DND-41 (cell line): Measurements from ENCODE around the gene YIPF5.

Source experiments
- ATAC-seq: fragments of 200-7000 bp; cut with Tn5 transposase; 3 replicates; pipeline ENCODE4 v1.9.1; 2021; ENCODE audit warnings: low read depth; ENCODE audit not compliant: insufficient read depth
- DNase-seq: peaks from one replicate; pipeline ENCODE4 v3.0.0-alpha.2; 2020
- H2AFZ ChIP-seq: 2 replicates; pipeline ENCODE4 v1.6.0; 2012; ENCODE audit warnings: low read depth, low read length
- H3K27ac ChIP-seq: 2 replicates; pipeline ENCODE4 v1.5.1; 2012; ENCODE audit warnings: low read length, inconsistent platforms
- H3K27me3 ChIP-seq: fragments of 200-600 bp; sonication (generic); 2 replicates; pipeline ENCODE4 v1.6.0; 2012; ENCODE audit warnings: low read length, mild to moderate bottlenecking, inconsistent platforms; ENCODE audit not compliant: insufficient read depth, poor library complexity
- H3K36me3 ChIP-seq: 2 replicates; pipeline ENCODE4 v1.5.1; 2012; ENCODE audit warnings: low read length, inconsistent platforms; ENCODE audit not compliant: insufficient read depth
- H3K4me1 ChIP-seq: 2 replicates; pipeline ENCODE4 v1.5.1; 2012; ENCODE audit warnings: mild to moderate bottlenecking, low read length; ENCODE audit not compliant: insufficient read depth
- H3K4me2 ChIP-seq: 2 replicates; pipeline ENCODE4 v1.6.0; 2012; ENCODE audit warnings: mild to moderate bottlenecking, moderate library complexity, low read length, inconsistent platforms; ENCODE audit not compliant: insufficient read depth
- H3K4me3 ChIP-seq, 2 experiments: fragments of 200-600 bp in 1 of 2; shearing (Covaris generic) in 1 of 2; 2 replicates each; pipeline ENCODE4 v1.5.1; 2012 to 2016; ENCODE audit warnings: inconsistent platforms in 2 of 2, low read length in 2 of 2, mild to moderate bottlenecking in 2 of 2, low read depth in 1 of 2, moderate library complexity in 1 of 2
- H3K79me2 ChIP-seq: 2 replicates; pipeline ENCODE4 v1.6.0; 2012; ENCODE audit warnings: low read length, inconsistent platforms; ENCODE audit not compliant: insufficient read depth
- H3K9ac ChIP-seq: 2 replicates; pipeline ENCODE4 v1.6.0; 2012; ENCODE audit warnings: low read depth, mild to moderate bottlenecking, inconsistent platforms, low read length, moderate library complexity
- H3K9me3 ChIP-seq: 2 replicates; pipeline ENCODE4 v1.5.1; 2012; ENCODE audit warnings: low read length, moderate library complexity, mild to moderate bottlenecking, inconsistent platforms; ENCODE audit not compliant: insufficient read depth, severe bottlenecking
- H4K20me1 ChIP-seq: 2 replicates; pipeline ENCODE4 v1.6.0; 2012; ENCODE audit warnings: low read length; ENCODE audit not compliant: insufficient read depth
- CTCF ChIP-seq: IDR thresholded peaks from 2 replicates; pipeline ENCODE4 v1.5.1; 2012; ENCODE audit warnings: borderline replicate concordance, low read length, moderate library complexity, mild to moderate bottlenecking; ENCODE audit not compliant: poor library complexity, severe bottlenecking; ENCODE audit errors: extremely low read depth
- EZH2 ChIP-seq: IDR thresholded peaks from 3 replicates; pipeline ENCODE4 v1.6.1; 2012; ENCODE audit warnings: borderline replicate concordance, low read depth, mild to moderate bottlenecking, moderate library complexity, low read length, inconsistent platforms; ENCODE audit not compliant: severe bottlenecking

Gene YIPF5

GRCh38 chr5:144189800-144190429, 19.5 kb upstream of the YIPF5 start:
- Histone ChIP-seq H4K20me1 (no peaks in the 10 kb centered on the region), H3K27ac (peak overlapping the region; percentile 82), H3K27me3 (peaks cover 12% of the 10 kb centered on the region), H3K79me2 (no peaks in the 10 kb centered on the region), H3K9ac (peak overlapping the region; percentile 22), H3K36me3 (no peaks in the 10 kb centered on the region), H3K4me2 (peak overlapping the region; percentile 56), H3K4me1 (peaks cover 60% of the 10 kb centered on the region), H2AFZ (peak overlapping the region; percentile 63), H3K4me3 (0 out of 4 replicates have a peak overlapping the region, but pooled peaks of 1 of the 2 experiments have one; percentile 12), H3K9me3 (no peaks in the 10 kb centered on the region)
- DNase-seq (peak; percentile 78), ATAC-seq (peak; percentile 69)
- TF ChIP-seq EZH2 (no peak), CTCF (no peak)

GRCh38 chr5:144187699-144188294, 17.3 kb upstream of the YIPF5 start:
- no peaks in the 10 kb centered on the region for H4K20me1 ChIP-seq
- DNase-seq: peak; percentile 87
- peak overlapping the region; percentile 80 for H3K27ac ChIP-seq
- H3K27me3 ChIP-seq: no peaks in the 10 kb centered on the region
- no peaks in the 10 kb centered on the region for H3K79me2 ChIP-seq
- H3K36me3 ChIP-seq: no peaks in the 10 kb centered on the region
- H3K9me3 ChIP-seq: no peaks in the 10 kb centered on the region
- ATAC-seq: peak; percentile 86
- TF ChIP-seq CTCF: no peak
- TF ChIP-seq EZH2: no peak
- peaks cover 60% of the 10 kb centered on the region for H3K4me1 ChIP-seq
- H3K4me2 ChIP-seq: peak overlapping the region; percentile 37
- H2AFZ ChIP-seq: no peak overlapping the region
- peak overlapping the region; percentile 23 for H3K9ac ChIP-seq
- peak overlapping the region in 1 of 2 experiments; percentile 5; a peak in 1 of 4 replicates for H3K4me3 ChIP-seq

- Histone ChIP-seq H4K20me1 (no peaks in the 10 kb centered on the region), H3K9me3 (no peaks in the 10 kb centered on the region), H3K27me3 (no peaks in the 10 kb centered on the region), H3K4me3 (no peak overlapping the region), H3K9ac (no peak overlapping the region), H3K27ac (no peak overlapping the region), H2AFZ (no peak overlapping the region), H3K36me3 (no peaks in the 10 kb centered on the region), H3K79me2 (no peaks in the 10 kb centered on the region), H3K4me2 (no peak overlapping the region), H3K4me1 (peaks cover 18% of the 10 kb centered on the region)
- TF ChIP-seq EZH2: no peak
- peak; percentile 77 for TF ChIP-seq CTCF
- DNase-seq: no peak
- ATAC-seq: no peak
Observed at GRCh38 chr5:144183254-144183889, 12.9 kb upstream of the YIPF5 start.
